GM21723 (cell line): Measurements from ENCODE around the gene MPEG1.
A peak's percentile ranks its signal among the peaks of the same experiment; 100 is the strongest.

Experiments
- ATAC-seq: cut with Tn5 transposase; IDR thresholded peaks from one replicate; pipeline ENCODE4 v1.9.1; 2021; ENCODE audit warnings: mild to moderate bottlenecking, moderate library complexity; ENCODE audit not compliant: unreplicated experiment

Gene MPEG1

DNA sequence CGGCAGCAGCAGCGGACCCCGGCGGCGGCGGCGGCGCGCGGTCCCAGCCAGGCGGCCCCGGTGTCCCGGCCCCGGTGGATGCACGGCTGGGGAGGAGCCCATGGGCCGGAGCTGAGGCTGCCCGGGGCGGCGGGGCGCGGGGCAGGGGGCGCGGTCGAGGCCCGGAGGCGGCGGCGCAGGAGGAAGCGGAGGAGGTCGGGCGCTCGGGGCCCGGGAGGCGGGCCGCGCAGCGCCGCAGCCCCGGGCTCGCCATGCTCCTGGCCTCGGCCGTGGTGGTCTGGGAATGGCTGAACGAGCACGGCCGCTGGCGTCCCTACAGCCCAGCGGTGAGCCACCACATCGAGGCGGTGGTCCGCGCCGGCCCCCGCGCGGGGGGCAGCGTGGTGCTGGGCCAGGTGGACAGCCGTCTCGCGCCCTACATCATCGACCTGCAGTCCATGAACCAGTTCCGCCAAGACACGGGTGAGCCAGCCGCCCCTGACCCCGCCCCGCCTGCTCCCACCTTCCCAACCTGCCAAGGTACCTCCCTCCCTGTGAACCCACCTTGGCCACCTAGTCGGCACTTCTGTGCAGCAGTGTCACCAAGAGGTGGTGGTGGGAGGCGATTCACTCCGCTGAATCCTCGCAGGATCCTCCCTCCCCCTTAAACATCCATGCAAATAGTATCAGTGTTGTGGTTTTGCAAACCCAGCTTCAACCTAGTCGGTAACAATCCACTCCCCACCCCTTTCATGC, 40.2 kb downstream of the MPEG1 start:
- ATAC-seq = peak; percentile 37

DNA sequence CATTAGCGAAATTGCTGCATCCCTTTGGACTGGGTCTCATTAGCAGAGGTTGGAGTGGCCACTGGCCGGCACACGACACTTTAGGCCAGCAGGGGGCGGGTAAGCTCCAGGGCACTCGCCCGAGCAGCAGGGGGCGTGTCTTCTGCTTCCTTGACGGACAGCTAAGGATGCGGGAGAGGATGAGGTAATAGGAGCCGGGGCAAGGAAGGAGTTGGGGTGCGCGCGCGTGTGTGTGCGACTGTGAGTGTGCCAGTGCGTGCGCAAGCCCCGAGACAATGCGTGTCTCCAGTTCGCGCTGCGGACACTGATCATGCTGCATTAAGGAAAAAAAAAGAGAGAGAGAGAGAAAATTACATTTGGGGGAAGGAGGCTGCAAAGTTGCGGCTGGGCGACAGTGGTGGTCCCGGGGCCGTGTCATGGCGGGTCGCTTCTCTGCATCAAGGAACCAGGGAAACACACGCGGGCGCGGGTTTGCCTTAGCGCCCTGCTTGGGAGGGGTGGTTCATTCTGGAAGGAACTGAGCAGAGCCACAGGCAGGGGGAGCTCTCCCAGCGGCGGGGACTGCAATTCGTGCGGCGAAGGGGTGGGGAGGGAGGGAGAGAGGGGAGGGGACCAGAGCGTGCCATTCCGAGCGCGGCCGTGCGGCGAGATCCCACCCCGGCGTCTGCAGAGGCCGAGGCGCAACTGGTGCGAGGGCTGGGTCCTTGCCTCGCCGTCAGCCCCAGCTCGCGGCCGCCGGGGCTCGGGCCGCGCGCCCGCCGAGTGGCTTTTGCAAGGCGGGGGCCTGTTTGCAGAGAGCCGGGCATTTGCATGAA, 41.0 kb downstream of the MPEG1 start, which contains the start of gene DTX4:
DTX4 (plus strand) TSS at position 625 of the 815 bp plus-strand sequence. CDS start 464 bp downstream, outside the sequence.
- peak; percentile 84 for ATAC-seq

GRCh38 chr11:59164028-59164427, 48.7 kb downstream of the MPEG1 start:
- no peak for ATAC-seq
